ENCODE measurements around the gene TTC28. TPM values are rescaled to one million over a fixed set of nuclear protein-coding genes. Genes with fewer than 3 reads are reported as not detected.

Gene TTC28
- total and polyA plus RNA-seq, 10 of the 15 experiments (the other 5 are each of a cell fraction or from before 2014, with no cell fraction given): 0.15 to 8.4 (median 1.4) TPM

DNA sequence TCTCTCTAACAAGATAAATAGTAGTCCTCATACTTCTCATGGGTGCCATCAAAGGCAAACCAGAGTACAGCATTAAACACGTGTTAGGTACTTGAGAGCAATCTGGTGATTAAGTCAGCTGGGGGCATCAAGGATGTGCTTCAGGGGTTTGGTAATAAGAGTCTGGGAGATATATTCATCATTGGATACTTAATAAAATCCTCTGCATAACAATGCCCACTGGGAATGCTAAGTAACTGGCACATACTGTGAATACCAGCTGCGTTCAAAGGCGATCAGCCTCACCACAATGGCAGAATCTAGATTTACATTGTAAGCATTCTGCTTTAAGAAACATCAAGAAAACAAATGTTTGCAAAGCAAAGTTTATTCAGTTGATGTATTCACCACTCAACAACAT is 492.0 kb downstream of the TTC28 start:
- SMC1A ChIA-PET (ENCODE audit: uncharacterized antibody, unreplicated experiment): no interaction called here
- H3K9me3 ChIP-seq (replicated peaks; ENCODE audit: control insufficient read depth, insufficient read depth, low read length): no peaks in the 10 kb centered on the region
- intact Hi-C loops (cut with micrococcal nuclease; ENCODE audit: unreplicated experiment) (no loop called here), in situ Hi-C loops (cut with MboI) (no loop called here)
- DNase-seq (ENCODE audit: low read depth, low spot score): no peak
- no peak overlapping the region for H3K27ac ChIP-seq (ENCODE audit: control insufficient read depth, insufficient read depth)
- no peak for ATAC-seq
- H4K20me1 ChIP-seq (ENCODE audit: control insufficient read depth, insufficient read depth): no peaks in the 10 kb centered on the region
- 0 out of 4 replicates have a peak, but pooled peaks cover 0 to 2% of the 10 kb centered on the region in 2 experiments for H3K27me3 ChIP-seq (replicated peaks in 1 of 2; ENCODE audit: control insufficient read depth in 2 of 2, insufficient read depth in 2 of 2, low read length in 1 of 2)
- FAIRE-seq: no peak
- no peak overlapping the region for H2AFZ ChIP-seq (ENCODE audit: control insufficient read depth, low read depth, low read length)
- no peaks in the 10 kb centered on the region for H3K36me3 ChIP-seq (ENCODE audit: control insufficient read depth in 2 of 2, insufficient read depth in 2 of 2, low read length in 1 of 2)
- no peak for TF ChIP-seq BACH1 (IDR thresholded peaks at IDR 0.05; ENCODE audit: borderline replicate concordance)
- no peak for TF ChIP-seq NBN (IDR thresholded peaks at IDR 0.05)
- TF ChIP-seq TCF7 (IDR thresholded peaks at IDR 0.05; ENCODE audit: borderline replicate concordance): no peak
- TF ChIP-seq FOS (IDR thresholded peaks at IDR 0.05; ENCODE audit: borderline replicate concordance, extremely low read depth, insufficient read length): no peak
- TF ChIP-seq, protein P1, sequence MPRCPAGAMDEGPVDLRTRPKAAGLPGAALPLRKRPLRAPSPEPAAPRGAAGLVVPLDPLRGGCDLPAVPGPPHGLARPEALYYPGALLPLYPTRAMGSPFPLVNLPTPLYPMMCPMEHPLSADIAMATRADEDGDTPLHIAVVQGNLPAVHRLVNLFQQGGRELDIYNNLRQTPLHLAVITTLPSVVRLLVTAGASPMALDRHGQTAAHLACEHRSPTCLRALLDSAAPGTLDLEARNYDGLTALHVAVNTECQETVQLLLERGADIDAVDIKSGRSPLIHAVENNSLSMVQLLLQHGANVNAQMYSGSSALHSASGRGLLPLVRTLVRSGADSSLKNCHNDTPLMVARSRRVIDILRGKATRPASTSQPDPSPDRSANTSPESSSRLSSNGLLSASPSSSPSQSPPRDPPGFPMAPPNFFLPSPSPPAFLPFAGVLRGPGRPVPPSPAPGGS (IDR thresholded peaks at IDR 0.05; ENCODE audit: borderline replicate concordance, insufficient read depth, low read depth, low read length, poor library complexity, severe bottlenecking): no peak
- no peak for TF ChIP-seq MTA3 (IDR thresholded peaks at IDR 0.05; ENCODE audit: borderline replicate concordance, low read length)
- TF ChIP-seq PAX5 (IDR thresholded peaks at IDR 0.05; ENCODE audit: borderline replicate concordance, low read depth, low read length): no peak
- TF ChIP-seq EED (IDR thresholded peaks at IDR 0.05; ENCODE audit: low read depth): no peak
- no peak for TF ChIP-seq RAD51 (IDR thresholded peaks at IDR 0.05)
- no peak for TF ChIP-seq POLR2AphosphoS5 (IDR thresholded peaks at IDR 0.05; ENCODE audit: low read length)
- TF ChIP-seq TCF12 (IDR thresholded peaks at IDR 0.05; ENCODE audit: low read depth, low read length): no peak
- no peak for TF ChIP-seq ZNF207 (IDR thresholded peaks at IDR 0.05; ENCODE audit: borderline replicate concordance)
- no peak for TF ChIP-seq ZNF384 (IDR thresholded peaks at IDR 0.05; ENCODE audit: borderline replicate concordance, low read depth, low read length)
- TF ChIP-seq RUNX3 (IDR thresholded peaks at IDR 0.05; ENCODE audit: low read length): no peak
- TF ChIP-seq IRF4 (IDR thresholded peaks at IDR 0.05; ENCODE audit: low read depth, low read length): no peak
- TF ChIP-seq SP1 (IDR thresholded peaks at IDR 0.05; ENCODE audit: low read depth, low read length): no peak
- no peak for TF ChIP-seq WRNIP1 (IDR thresholded peaks at IDR 0.05; ENCODE audit: borderline replicate concordance, low read depth, low read length)
- no peak for TF ChIP-seq RB1 (IDR thresholded peaks at IDR 0.05; ENCODE audit: borderline replicate concordance)
- TF ChIP-seq, protein P2, sequence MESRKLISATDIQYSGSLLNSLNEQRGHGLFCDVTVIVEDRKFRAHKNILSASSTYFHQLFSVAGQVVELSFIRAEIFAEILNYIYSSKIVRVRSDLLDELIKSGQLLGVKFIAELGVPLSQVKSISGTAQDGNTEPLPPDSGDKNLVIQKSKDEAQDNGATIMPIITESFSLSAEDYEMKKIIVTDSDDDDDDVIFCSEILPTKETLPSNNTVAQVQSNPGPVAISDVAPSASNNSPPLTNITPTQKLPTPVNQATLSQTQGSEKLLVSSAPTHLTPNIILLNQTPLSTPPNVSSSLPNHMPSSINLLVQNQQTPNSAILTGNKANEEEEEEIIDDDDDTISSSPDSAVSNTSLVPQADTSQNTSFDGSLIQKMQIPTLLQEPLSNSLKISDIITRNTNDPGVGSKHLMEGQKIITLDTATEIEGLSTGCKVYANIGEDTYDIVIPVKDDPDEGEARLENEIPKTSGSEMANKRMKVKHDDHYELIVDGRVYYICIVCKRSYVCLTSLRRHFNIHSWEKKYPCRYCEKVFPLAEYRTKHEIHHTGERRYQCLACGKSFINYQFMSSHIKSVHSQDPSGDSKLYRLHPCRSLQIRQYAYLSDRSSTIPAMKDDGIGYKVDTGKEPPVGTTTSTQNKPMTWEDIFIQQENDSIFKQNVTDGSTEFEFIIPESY (IDR thresholded peaks at IDR 0.05): no peak
- no peak overlapping the region for H3K9ac ChIP-seq (ENCODE audit: control insufficient read depth, insufficient read depth, low read length)
- WGBS (ENCODE audit: insufficient coverage, insufficient replicate concordance, low lambda C conversion rate, missing lambda C conversion rate): 67% methylated on average over 3 of the region's 3 CpGs
- H3K4me2 ChIP-seq (ENCODE audit: control insufficient read depth, insufficient read depth): no peak overlapping the region
- no TSS peak for BruUV-seq (replicated peaks)
- CTCF ChIA-PET: no interaction called here
- POLR2A ChIA-PET: no interaction called here
- H3K4me3 ChIP-seq: no peak overlapping the region
- no peaks in the 10 kb centered on the region for H3K4me1 ChIP-seq (ENCODE audit: control insufficient read depth, insufficient read depth, low read length)
- no peaks in the 10 kb centered on the region for H3K79me2 ChIP-seq (ENCODE audit: control insufficient read depth, insufficient read depth, low read length)
- RAD21 ChIA-PET (ENCODE audit: unreplicated experiment): no interaction called here

Data from GM12878 (cell line).